Gastroesophageal sphincter (tissue), 4 donors: ENCODE results near the gene HNRNPM. TPM values are rescaled to one million over a fixed set of nuclear protein-coding genes. Genes with fewer than 3 reads are reported as not detected.

ENCODE experiments used
- ATAC-seq: fragments of 150-250 bp; one replicate; pipeline ENCODE4 v1.9.1; 2016; ENCODE audit warnings: mild to moderate bottlenecking, moderate library complexity
- H3K27ac ChIP-seq, 4 donors: fragments of 200-600 bp; sonication (generic) in 3 of 4; 1 replicate in 3 of 4; 2 replicates in 1 of 4; pipeline ENCODE4 v1.5.1; 2016 to 2019
- H3K27me3 ChIP-seq: fragments of 200-600 bp; sonication (generic); one replicate; pipeline ENCODE4 v1.5.1; 2019
- H3K36me3 ChIP-seq, 2 donors: fragments of 200-600 bp; sonication (generic); one replicate each; pipeline ENCODE4 v1.5.1; 2019; ENCODE audit warnings: control low read depth in 1 of 2
- H3K4me1 ChIP-seq, 3 donors: fragments of 200-600 bp; sonication (generic); 1 replicate in 2 of 3; 2 replicates in 1 of 3; pipeline ENCODE4 v1.5.1; 2016 to 2019; ENCODE audit warnings: control low read depth in 2 of 3
- H3K4me3 ChIP-seq, 2 donors: fragments of 200-600 bp; sonication (generic); one replicate each; pipeline ENCODE4 v1.5.1; 2019; ENCODE audit warnings: mild to moderate bottlenecking in 1 of 2, moderate library complexity in 1 of 2
- H3K9me3 ChIP-seq, 3 donors: fragments of 200-600 bp; sonication (generic); one replicate each; pipeline ENCODE4 v1.5.1; 2017 to 2019; ENCODE audit warnings: control low read depth in 2 of 3
- CTCF ChIP-seq, 4 experiments: fragments of 200-600 bp in 2 of 4; fragments of 450-650 bp in 2 of 4; sonication (generic) in 1 of 4; IDR thresholded peaks; one replicate each; pipeline ENCODE4 v1.5.1; 2017 to 2019; ENCODE audit warnings: antibody characterized with exemption in 4 of 4, mild to moderate bottlenecking in 2 of 4, moderate library complexity in 2 of 4
- EP300 ChIP-seq: sonication (generic); formaldehyde crosslinking; IDR thresholded peaks from one replicate; pipeline ENCODE4 v1.6.1; 2017; ENCODE audit warnings: antibody characterized with exemption, mild to moderate bottlenecking
- POLR2A ChIP-seq, 2 donors: fragments of 450-650 bp; IDR thresholded peaks; one replicate each; pipeline ENCODE4 v1.6.1; 2017; ENCODE audit warnings: antibody characterized with exemption in 2 of 2, mild to moderate bottlenecking in 2 of 2, moderate library complexity in 1 of 2
- POLR2AphosphoS5 ChIP-seq: sonication (generic); formaldehyde crosslinking; IDR thresholded peaks from one replicate; pipeline ENCODE4 v1.6.1; 2017; ENCODE audit warnings: antibody characterized with exemption
- WGBS, 2 donors: methylation state at CpG; one replicate each; pipeline ENCODE4 v1.1.5; 2018; ENCODE audit warnings: low coverage in 1 of 2; 5-methylcytosine and 5-hydroxymethylcytosine counted together
- total RNA-seq, 4 donors: library from RNA; depleted of rRNA; stranded (reverse); fragments of >200 nt; gene quantifications; one replicate each; pipeline ENCODE4 v1.1.0, GENCODE V29; 2016

The HNRNPM gene
- total RNA-seq, 4 donors from 2014 or later, result 75.1 to 120 (median 101) TPM

GRCh38 chr19:8490873-8491272 lies 46.1 kb downstream of the HNRNPM start:
- H3K36me3 ChIP-seq, result peaks cover 0 to 57% of the 10 kb centered on the region in 2 donors
- no peak overlapping the region for H3K4me3 ChIP-seq
- 65% methylated on average over 2 of the region's 12 CpGs; no CpG with 5 or more reads in 1 of the 2 donors for WGBS, 2 donors
- H3K4me1 ChIP-seq, result peaks cover 0 to 15% (median 0%) of the 10 kb centered on the region in 3 donors
- no peaks in the 10 kb centered on the region for H3K27me3 ChIP-seq
- no peak overlapping the region for H3K27ac ChIP-seq
- TF ChIP-seq CTCF (IDR thresholded peaks at IDR 0.05) (no peak), EP300 (no peak), POLR2A (IDR thresholded peaks at IDR 0.05) (no peak), POLR2AphosphoS5 (no peak)
- no peaks in the 10 kb centered on the region for H3K9me3 ChIP-seq
- ATAC-seq, result no peak

GRCh38 chr19:8491574-8491973 lies 46.8 kb downstream of the HNRNPM start:
- peaks cover 0 to 50% of the 10 kb centered on the region in 2 donors for H3K36me3 ChIP-seq
- TF ChIP-seq POLR2AphosphoS5 (no peak), CTCF (IDR thresholded peaks at IDR 0.05) (no peak), EP300 (no peak), POLR2A (IDR thresholded peaks at IDR 0.05) (no peak)

GRCh38 chr19:8494158-8494557 lies 49.4 kb downstream of the HNRNPM start:
- WGBS, 2 donors, result 63% methylated on average over 1 of the region's 7 CpGs; no CpG with 5 or more reads in 1 of the 2 donors
- H3K27me3 ChIP-seq, result no peaks in the 10 kb centered on the region
- peaks cover 0 to 24% of the 10 kb centered on the region in 2 donors for H3K36me3 ChIP-seq
- no peak overlapping the region for H3K4me3 ChIP-seq
- no peaks in the 10 kb centered on the region for H3K4me1 ChIP-seq
- TF ChIP-seq POLR2AphosphoS5 (no peak), POLR2A (IDR thresholded peaks at IDR 0.05) (no peak), CTCF (IDR thresholded peaks at IDR 0.05) (no peak), EP300 (no peak)
- H3K27ac ChIP-seq, result no peak overlapping the region
- H3K9me3 ChIP-seq, result no peaks in the 10 kb centered on the region
- no peak for ATAC-seq

More at GRCh38 chr19:8491574-8491973, 46.8 kb downstream of the HNRNPM start:
- 79 to 87% methylated on average over 2 to 4 of the region's 6 CpGs for WGBS, 2 donors
- Histone ChIP-seq H3K27me3 (no peaks in the 10 kb centered on the region), H3K4me3 (no peak overlapping the region), H3K4me1 (peaks cover 0 to 15% (median 0%) of the 10 kb centered on the region in 3 donors), H3K27ac (no peak overlapping the region), H3K9me3 (no peaks in the 10 kb centered on the region)
- no peak for ATAC-seq

- H3K27ac ChIP-seq, result no peak overlapping the region
- H3K4me3 ChIP-seq, result no peak overlapping the region
- H3K36me3 ChIP-seq, result no peaks in the 10 kb centered on the region
- no peaks in the 10 kb centered on the region for H3K27me3 ChIP-seq
- TF ChIP-seq POLR2AphosphoS5, result no peak
- no peak for TF ChIP-seq CTCF (IDR thresholded peaks at IDR 0.05)
- TF ChIP-seq EP300, result no peak
- no peak for TF ChIP-seq POLR2A (IDR thresholded peaks at IDR 0.05)
- ATAC-seq, result no peak
- WGBS, 2 donors, result no CpG with 5 or more reads among the region's 22 CpGs
- no peaks in the 10 kb centered on the region for H3K9me3 ChIP-seq
- no peaks in the 10 kb centered on the region for H3K4me1 ChIP-seq
Observed at GRCh38 chr19:8498295-8498694, 53.5 kb downstream of the HNRNPM start.

- ATAC-seq, result no peak
- no peaks in the 10 kb centered on the region for H3K36me3 ChIP-seq
- H3K27me3 ChIP-seq, result no peaks in the 10 kb centered on the region
- 100% methylated on average over 1 of the region's 41 CpGs; no CpG with 5 or more reads in 1 of the 2 donors for WGBS, 2 donors
- TF ChIP-seq POLR2AphosphoS5, result no peak
- TF ChIP-seq POLR2A (IDR thresholded peaks at IDR 0.05), result no peak
- no peak for TF ChIP-seq CTCF (IDR thresholded peaks at IDR 0.05)
- no peak for TF ChIP-seq EP300
- H3K27ac ChIP-seq, result no peak overlapping the region
- H3K9me3 ChIP-seq, result no peaks in the 10 kb centered on the region
- H3K4me3 ChIP-seq, result no peak overlapping the region
- no peaks in the 10 kb centered on the region for H3K4me1 ChIP-seq
Observed at GRCh38 chr19:8499048-8499833, 54.5 kb downstream of the HNRNPM start.
